Stimulated activated CD4-positive, alpha-beta T cell treated with anti-CD3 and anti-CD28 coated beads, Interleukin-15, amount 100 ng/mL, for 48 hours (primary cell): ENCODE measurements around the gene ARL6IP6.
"Not testable (repeated sequence)": the region's sequence is repeated elsewhere in the genome, so short reads cannot be mapped to it uniquely, and the experiment has no call there.

Experiments
- DNase-seq, 2 donors: peaks; one replicate each; pipeline ENCODE4 v3.0.0-alpha.2; 2020; ENCODE audit warnings: low read depth in 2 of 2

The ARL6IP6 gene

GRCh38 chr2:152722639-152723038 is 4.2 kb downstream of the ARL6IP6 start:
- DNase-seq: not testable (repeated sequence)

- no peak for DNase-seq
Measured at GRCh38 chr2:152723918-152724317, 5.5 kb downstream of the ARL6IP6 start.

GRCh38 chr2:152729844-152730243 is 11.4 kb downstream of the ARL6IP6 start:
- DNase-seq: no peak

GRCh38 chr2:152730591-152731333 is 12.3 kb downstream of the ARL6IP6 start:
- no peak for DNase-seq

GRCh38 chr2:152737509-152737908 is 19.1 kb downstream of the ARL6IP6 start:
- not testable (repeated sequence) for DNase-seq

- DNase-seq: no peak
Measured at GRCh38 chr2:152738438-152738837, 20.0 kb downstream of the ARL6IP6 start.

- not testable (repeated sequence) for DNase-seq
Measured at GRCh38 chr2:152739705-152740104, 21.3 kb downstream of the ARL6IP6 start.

GRCh38 chr2:152740743-152741328 is 22.4 kb downstream of the ARL6IP6 start:
- no peak for DNase-seq

GRCh38 chr2:152743002-152743401 is 24.6 kb downstream of the ARL6IP6 start:
- no peak for DNase-seq

GRCh38 chr2:152747751-152748150 is 29.3 kb downstream of the ARL6IP6 start:
- DNase-seq: not testable (repeated sequence)

GRCh38 chr2:152755029-152755428 is 36.6 kb downstream of the ARL6IP6 start:
- DNase-seq: no peak

GRCh38 chr2:152759290-152760072 is 41.1 kb downstream of the ARL6IP6 start:
- DNase-seq: no peak

- DNase-seq: no peak
Measured at GRCh38 chr2:152761214-152761613, 42.8 kb downstream of the ARL6IP6 start.

GRCh38 chr2:152762202-152762601 is 43.8 kb downstream of the ARL6IP6 start:
- no peak for DNase-seq

GRCh38 chr2:152763208-152763607 is 44.8 kb downstream of the ARL6IP6 start:
- DNase-seq: not testable (repeated sequence)

- DNase-seq: no peak
Measured at GRCh38 chr2:152763651-152764050, 45.2 kb downstream of the ARL6IP6 start.

GRCh38 chr2:152766928-152767327 is 48.5 kb downstream of the ARL6IP6 start:
- no peak for DNase-seq

GRCh38 chr2:152781175-152781574 is 62.8 kb downstream of the ARL6IP6 start:
- no peak for DNase-seq

- DNase-seq: no peak
Measured at GRCh38 chr2:152782171-152782570, 63.8 kb downstream of the ARL6IP6 start.

- DNase-seq: no peak
Measured at GRCh38 chr2:152790883-152791282, 72.5 kb downstream of the ARL6IP6 start.

- no peak for DNase-seq
Measured at GRCh38 chr2:152791979-152792378, 73.6 kb downstream of the ARL6IP6 start.

GRCh38 chr2:152792974-152793373 is 74.6 kb downstream of the ARL6IP6 start:
- no peak for DNase-seq

- DNase-seq: no peak
Measured at GRCh38 chr2:152796941-152797340, 78.5 kb downstream of the ARL6IP6 start.
